Activated CD8-positive, alpha-beta memory T cell treated with anti-CD3 and anti-CD28 coated beads for 1 hour (primary cell): ENCODE results near the gene MYO1D.

Experiments
- DNase-seq, 2 donors: peaks; one replicate each; pipeline ENCODE4 v3.0.0-alpha.2; 2020; ENCODE audit warnings: low read depth in 1 of 2; ENCODE audit errors: extremely low read depth in 1 of 2

The MYO1D gene

DNA sequence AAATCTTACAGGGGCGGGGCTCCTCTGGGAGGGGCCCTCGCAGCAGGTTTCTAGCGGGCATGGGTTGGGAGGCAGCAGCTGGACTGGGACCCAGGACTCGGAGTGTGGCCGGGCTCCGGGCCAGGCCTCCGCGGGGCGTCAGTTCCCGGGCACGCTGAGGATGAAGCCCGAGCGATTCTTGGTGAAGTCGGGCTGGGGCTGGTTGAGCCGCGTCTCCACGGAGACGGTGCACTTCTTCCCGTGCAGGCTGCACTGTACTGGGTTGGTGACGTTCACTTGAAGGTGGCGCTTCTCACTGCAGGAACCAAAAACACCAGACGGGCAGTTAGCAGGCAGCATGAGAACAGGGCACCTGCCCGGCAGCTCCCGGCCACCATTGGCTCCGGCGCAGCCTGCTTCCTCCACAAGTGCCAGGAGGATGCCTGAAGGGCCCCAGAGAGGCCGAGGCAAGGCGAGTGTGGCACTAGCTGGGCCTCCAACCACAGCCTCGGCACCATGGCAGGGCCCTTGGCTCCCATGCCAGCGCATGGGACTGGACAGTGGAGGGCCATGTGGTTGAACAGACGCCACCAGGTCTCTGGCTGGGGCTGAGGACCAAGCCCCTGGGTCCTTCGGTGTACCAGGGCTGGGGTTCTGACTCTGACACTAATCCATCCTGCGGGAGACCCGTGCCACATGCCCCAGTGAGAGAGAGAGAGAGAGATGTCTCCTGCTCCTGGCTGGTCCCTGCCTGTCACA, 382.1 kb downstream of the MYO1D start:
- DNase-seq, result no peak

DNA sequence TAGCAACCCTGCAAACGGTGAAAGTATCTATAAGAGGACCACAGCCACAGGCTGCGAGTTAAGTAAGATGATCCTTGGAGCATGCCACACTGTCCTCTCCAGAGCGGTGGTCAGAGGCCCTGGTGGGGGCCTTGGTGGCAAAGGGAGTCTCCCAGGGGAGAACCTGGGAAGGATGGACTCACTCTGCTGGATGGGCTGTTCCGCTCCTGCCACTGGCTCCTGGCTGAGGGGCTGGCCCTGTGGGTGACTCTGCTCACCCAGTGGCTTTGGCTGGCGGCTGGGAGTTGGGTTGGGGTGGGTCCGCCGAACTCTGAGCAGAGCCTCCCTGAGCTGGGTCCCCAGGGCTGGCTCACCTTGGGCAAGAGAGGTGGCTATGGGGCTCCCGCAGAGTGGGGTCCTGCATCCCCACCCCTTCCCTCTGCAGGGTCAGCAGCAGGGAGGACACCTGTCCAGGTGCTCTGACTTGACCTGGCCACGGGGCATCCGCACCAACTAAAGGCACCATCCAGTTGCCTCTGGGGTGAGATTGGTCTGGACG, 382.9 kb downstream of the MYO1D start:
- no peak for DNase-seq

DNA sequence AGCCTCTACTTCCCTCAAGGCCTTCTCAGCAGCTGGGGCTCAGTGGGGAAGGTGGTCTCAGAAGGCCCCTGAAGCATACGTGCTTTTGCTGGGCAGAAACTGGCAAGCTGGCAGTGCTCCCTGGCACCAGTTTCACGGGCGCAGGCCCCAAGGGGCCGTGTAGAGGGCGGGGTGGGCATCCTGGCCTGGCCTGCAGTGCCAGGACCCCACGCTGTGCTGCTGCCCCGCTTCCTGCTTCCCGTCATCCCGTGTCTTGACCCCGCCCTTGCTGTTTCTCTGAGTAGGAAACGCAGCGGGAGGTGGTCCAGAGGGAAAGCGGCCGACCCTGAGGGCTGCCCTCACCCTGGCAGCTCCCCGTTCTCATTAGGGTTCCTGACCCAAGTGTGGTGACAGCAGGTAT, 383.4 kb downstream of the MYO1D start:
- DNase-seq, result no peak

DNA sequence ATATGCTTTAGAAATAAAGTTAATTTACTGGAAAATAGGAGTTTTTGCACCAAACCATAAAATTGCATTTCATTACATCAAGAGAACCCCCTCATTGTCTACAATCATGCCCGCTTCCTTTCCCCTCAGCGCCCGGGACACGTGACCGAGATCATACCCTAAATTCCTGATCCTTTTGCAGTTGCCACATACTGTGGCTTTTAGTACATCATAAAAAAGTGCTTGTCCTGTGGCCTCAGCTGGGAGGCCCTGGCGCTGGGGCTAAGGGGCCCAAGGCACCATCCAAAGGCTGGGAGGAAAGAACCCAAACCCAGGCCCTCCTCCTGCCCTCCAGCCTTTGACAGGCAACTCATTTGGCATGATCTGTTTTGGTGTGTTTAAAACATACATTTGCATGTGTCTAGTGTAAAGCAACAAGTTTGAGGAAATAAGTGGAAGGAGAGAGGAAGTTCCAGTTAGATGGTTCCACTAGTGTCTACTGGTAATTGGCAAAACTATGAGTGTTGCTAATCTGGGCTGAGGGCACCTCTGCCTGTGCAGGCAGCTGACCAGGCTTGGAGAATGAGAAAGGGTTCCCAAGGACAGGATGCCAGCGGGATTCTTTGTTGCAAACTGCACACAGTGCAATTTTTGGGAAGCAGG, 384.2 kb downstream of the MYO1D start:
- DNase-seq, result no peak

DNA sequence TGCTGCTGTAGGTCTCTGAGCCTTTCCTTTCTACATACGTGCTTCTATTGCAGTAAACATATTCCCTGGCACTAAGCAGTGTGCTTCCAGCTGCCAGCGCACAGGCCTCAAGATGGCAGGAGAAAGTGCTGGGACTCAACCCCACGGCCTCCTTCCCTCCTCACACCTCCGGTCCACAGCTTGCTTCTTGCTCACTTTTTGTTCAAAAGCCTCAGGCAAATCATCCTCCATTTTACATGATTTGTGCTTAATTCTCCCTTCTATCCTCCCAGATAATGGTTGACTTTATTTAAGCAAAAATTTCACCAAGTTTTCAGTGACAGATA, 384.7 kb downstream of the MYO1D start:
- no peak for DNase-seq

DNA sequence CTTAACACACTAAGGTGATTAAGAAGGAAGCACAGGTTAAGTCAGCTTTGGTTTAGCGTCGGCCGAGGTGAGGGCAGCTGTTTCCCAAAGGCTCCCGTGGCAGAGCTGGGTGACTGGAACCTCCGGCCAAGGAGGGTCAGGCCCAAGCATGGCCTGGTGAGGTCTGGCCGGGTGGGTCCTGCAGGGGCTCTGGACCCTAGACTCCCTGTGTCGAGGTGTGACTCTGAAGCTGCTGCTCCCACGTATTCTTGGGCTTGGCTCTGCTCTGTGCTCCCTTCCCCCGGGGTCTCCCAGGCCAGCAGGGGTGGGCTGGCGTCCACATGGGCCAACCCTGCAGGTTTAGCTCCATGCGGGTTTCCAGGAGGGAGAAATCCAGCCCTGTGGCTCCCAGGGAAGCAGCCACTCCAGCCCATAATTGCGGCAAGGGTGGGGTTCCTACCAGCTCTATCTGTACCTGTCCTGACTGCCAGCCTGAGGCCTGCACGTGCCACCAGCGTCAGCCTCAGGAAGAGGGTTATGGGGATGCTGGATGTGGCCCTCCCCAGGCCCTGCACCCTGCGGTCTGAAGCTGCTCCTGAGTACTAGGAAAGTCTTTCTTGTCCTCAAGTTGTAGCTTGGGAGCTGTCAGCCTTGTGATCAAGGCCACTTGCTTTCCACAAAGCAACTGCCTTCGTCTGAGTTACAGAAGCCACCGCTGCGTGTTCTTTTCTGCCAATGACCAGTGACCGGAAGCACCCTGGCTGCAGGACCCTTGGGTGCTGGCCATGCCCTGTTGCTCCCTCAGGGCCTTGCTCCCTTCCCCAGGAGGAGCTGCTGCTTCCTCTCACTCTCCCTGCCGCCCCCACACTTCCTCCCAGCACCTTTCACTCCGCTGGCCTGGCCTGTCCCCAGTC, 385.3 kb downstream of the MYO1D start:
- DNase-seq, result no peak

DNA sequence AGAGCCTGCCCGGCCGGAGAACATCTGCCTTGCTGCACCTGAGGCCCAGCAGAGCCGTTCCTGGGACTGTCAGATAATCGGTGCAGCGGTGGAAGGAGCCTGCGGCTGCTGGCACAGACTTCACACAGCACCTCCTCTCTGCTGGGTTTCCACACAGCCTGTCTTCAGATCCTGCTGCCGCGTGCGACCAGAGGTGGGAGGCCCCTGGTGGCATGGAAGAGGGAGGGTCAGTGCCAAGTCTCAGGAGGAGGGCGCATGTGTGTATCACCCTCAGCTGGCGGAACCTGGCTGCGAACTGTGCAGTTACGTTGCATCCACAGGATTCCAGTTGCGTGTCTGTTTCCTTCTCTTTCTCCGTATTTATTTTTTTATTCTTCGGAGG, 386.8 kb downstream of the MYO1D start:
- DNase-seq, result no peak

DNA sequence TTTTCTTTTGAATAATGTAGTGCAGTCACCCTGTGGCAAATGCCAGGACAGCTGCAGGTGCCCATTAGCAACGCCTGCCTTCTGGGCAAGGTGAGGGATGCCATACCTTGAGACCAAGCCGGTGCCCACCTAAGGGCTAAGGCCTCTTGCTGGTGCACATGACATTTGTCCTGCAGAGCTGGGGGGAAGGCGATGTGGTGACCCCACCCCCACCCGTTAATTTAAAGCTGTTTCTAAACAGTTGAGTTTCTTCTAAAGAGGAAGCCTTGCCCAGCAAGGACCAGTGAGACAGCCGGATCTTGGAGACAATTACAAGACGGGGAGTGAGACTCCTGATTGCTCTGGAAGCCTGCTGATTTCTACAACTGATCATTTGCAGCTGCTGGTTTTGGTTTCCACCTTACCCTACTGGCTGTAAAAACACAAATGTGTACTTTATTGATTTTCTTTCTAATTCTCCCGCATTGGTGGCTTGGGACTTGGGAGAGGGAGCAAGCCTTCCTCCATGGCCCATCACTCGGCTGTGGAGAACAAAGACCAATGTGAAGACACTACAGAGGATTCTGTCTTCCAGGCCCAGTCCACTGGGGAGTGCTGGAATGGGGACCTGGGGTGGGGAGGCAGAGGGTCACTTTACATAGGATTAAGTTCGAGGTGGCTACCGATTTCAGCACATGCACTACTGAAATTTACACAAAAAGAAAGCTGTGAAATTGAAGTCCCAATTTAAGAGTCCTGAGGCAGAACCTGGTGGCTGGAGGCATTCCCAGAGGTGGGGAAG, 387.4 kb downstream of the MYO1D start:
- DNase-seq, result no peak

DNA sequence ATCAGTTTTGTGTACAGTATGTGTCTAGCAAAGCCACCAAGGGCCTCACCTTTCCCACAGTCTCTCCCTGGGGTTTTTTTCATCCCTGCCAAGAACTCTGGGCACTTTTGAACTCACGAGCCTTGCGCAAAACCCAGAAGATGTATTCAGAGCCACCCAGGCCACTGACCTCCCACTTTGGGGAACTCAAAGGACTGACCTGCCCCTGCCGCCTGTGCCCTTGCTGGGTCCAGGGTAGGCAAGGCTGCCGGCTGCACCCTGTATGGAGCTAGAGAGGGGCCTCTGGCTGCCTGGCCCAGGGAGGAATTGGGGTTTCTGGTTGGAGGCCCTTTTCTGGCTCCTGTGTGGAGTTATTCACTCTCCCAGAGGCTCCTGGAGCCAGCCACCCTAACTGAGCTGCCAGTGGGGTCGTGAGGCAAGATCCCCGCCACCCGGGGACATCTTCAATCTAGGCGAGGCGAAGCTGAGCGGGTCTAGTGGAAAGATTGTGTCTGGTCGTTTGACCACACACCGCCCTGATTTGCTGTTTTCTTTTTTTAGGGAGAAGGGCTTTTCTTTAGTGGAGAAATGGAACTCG, 388.2 kb downstream of the MYO1D start:
- no peak for DNase-seq

DNA sequence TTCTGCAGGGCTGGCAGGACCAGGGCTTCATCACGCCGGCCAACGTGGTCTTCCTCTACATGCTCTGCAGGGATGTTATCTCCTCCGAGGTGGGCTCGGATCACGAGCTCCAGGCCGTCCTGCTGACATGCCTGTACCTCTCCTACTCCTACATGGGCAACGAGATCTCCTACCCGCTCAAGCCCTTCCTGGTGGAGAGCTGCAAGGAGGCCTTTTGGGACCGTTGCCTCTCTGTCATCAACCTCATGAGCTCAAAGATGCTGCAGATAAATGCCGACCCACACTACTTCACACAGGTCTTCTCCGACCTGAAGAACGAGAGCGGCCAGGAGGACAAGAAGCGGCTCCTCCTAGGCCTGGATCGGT, 388.8 kb downstream of the MYO1D start:
- no peak for DNase-seq

DNA sequence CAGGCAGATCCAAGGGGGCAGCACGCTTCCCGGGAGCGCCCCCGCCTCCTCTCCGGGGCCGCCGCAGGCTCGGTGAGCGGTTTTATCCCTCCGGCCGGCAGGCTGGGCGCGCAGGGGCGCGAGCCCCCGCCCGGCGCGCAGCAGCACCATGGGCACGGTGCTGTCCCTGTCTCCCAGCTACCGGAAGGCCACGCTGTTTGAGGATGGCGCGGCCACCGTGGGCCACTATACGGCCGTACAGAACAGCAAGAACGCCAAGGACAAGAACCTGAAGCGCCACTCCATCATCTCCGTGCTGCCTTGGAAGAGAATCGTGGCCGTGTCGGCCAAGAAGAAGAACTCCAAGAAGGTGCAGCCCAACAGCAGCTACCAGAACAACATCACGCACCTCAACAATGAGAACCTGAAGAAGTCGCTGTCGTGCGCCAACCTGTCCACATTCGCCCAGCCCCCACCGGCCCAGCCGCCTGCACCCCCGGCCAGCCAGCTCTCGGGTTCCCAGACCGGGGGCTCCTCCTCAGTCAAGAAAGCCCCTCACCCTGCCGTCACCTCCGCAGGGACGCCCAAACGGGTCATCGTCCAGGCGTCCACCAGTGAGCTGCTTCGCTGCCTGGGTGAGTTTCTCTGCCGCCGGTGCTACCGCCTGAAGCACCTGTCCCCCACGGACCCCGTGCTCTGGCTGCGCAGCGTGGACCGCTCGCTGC, 389.3 kb downstream of the MYO1D start:
- no peak for DNase-seq

DNA sequence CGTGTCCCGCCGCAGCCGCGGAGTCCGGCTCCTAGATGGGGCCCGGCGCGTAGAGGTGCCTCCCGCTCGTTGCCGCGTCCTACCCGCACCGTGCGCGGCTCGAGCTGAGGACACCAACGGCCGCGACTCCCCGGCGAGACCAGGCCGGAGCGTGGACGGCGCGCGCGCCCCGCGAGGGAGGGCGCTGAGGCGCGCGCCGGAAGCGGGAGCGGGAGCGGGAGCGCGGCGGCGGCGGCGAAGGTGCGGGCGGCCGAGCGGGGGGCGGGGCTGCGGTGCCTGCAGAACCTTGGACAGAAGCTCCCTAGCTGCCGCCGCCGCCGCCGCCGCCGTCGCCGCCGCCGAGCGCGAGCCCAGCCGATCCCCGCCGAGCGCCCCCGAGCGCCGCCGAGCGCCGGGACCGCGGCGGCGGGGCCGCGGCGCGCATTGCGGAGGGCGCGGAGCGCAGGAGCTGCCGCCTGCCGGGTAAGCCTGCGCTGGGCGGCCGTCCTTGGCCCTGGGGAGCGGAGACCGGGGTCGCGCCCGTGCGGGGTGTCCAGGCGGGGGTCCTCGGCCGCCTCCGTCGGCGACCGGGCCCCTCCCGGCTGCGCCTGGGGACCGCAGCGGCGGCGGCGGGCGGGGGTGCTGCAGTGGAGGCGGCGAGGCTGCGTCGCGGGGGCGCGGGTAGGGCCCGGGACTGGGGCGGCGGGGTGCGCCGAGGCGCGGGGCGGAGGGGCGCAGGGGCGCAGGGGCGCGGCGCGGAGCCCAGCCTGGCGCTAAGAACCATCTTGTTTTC, 390.0 kb downstream of the MYO1D start, which contains the start of gene CDK5R1:
Gene CDK5R1, plus strand, starts transcription at position 293 of the 772 bp plus-strand sequence. CDS start 628 bp downstream, outside the sequence.
- peak in 1 of 2 donors; percentile 50 for DNase-seq

DNA sequence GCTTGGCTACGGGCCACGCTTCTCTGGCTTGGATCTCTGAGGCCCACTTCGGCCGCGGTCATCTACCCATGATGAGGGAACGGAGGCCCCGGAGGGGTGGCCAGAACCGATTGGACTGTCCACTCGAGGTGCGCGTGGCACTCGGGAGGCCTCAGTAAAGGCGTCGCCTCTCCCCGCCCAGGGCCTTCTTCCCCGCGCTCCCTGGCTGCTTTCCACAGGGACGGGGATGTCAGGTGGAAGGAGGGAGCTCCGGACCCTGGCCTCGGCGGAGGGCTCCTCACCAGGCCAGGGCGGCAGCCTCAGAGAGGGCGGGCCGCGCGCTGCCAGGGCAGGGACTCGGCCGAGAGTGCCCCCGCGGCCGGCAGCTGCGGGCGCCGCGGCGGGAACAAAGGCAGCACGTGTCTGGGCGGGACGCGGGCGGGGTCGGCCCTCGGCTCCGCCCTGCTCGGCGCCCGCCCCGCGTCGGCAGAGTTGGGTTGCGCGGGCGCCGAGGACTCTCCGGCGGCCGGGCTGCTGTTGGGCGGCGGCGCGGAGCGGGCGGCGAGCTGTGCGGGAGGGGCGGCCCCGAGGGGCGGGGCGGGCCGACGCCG, 390.7 kb downstream of the MYO1D start:
- peak in 1 of 2 donors; percentile 58 for DNase-seq

DNA sequence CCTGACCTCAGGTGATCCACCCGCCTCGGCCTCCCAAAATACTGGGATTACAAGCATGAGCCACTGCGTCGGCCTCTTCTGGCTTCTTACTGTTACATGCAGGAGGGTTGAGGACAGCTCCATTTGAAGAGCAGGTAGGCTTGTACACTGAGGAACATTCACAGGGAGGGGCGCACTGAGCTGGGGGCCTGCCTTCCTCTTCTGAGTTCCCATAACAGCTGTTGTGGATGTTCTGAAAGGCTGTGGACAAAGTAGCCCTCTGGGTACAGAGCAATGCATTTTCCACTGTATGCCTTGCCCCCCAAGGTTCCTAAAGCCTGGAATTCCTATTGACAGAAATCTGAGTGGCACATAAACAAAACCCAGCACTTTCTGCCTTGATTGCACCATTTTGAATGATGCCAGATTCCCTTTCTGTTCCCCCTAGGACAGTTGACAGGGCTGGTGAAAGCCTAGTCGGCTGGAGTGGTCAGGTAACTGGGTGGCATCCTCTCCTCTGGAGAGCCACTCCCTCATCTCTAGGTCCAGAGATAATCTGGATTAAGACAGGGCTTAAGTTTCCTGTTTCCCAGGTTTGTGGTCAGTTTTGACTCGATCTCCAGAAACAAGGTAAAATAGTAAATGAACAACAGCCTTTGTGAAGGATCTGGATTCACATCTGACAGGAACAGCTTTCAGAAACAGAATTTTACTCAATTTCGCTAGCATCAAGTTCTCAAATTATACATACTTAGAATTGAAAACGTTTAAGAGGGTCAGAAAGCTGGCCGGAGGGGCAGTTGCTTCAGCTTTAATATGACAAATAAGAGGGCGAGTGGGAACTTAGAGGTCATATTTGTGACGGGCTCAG, 391.4 kb downstream of the MYO1D start:
- DNase-seq, result no peak

DNA sequence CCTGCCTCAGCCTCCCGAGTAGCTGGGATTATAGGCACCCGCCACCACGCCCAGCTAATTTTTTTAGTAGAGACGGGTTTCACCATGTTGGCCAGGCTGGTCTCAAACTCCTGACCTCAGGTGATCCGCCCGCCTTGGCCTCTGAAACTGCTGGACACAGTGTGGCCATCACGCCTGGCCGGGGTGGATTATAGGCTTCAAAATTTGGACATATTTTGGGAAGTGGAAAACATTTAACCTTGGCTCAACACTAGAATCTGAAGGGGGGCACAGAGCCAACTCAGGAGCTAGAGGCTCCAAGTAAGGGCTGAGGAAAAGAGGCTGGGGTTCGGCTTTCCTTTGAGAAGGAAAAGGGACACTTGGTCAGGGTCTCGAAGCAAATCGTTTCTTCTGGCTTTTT, 392.3 kb downstream of the MYO1D start:
- DNase-seq, result no peak

DNA sequence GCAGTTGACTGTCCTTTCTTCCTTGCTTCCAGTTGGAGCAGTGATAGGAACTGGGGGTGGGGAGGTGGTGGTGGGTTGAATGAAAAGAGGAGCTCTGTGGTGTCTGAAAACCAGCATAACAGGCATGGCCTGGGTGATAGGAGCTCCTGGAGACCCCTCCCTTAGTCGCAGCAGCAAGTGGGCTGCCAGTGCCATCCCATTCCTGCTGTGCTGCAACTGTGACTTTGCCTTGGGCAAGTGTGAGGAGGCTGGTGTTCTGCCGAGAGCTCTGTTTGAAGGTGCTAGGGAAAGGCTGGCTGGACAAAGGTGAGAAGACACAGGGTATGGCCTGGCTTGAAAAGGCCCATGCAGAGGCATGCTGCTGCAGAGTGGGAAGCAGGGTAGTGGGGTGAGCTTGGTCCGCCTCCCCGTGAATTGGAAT, 392.9 kb downstream of the MYO1D start:
- no peak for DNase-seq

DNA sequence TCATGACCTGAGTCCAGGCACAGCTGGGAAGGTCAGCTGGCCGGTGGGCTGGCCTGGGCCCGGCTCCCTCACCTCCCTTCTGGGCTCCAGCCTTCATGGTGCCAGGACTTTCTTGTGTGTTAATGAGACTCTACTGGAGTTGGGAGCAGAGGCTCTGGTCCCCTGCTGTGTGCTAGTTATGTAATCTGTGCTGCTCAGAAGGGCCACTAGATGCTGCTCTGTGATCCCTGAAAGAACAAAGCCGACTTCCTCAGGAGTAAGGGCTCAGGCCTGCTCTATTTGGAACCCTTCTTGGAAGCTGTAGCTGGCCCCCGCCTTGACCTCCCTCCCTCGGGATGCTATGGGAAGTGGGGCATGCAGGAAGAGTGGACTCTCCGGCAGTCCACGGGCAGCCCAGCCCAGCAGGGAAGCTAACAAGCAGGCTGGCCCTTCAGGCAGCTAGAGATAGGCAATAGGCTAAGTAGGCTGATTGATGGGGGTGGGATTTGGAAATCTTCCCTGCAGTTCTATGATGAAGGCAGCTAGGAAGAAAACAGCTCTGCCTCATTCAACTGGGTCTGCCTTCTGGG, 393.4 kb downstream of the MYO1D start:
- no peak for DNase-seq
